Esophagus muscularis mucosa (tissue), 4 donors: Measurements from ENCODE around the gene SWT1. TPM values are rescaled to one million over a fixed set of nuclear protein-coding genes. Genes with fewer than 3 reads are reported as not detected.
"Not testable (repeated sequence)": the region's sequence is repeated elsewhere in the genome, so short reads cannot be mapped to it uniquely, and the experiment has no call there.

ENCODE experiments used
- DNase-seq: peaks from one replicate; pipeline ENCODE4 v3.0.0-alpha.2; 2017; ENCODE audit errors: extremely low spot score
- H3K27ac ChIP-seq, 4 donors: fragments of 200-600 bp; sonication (generic); replicated peaks in 1 of 4; 1 replicate in 3 of 4; 2 replicates in 1 of 4; pipeline ENCODE4 v1.5.1; 2016 to 2019; ENCODE audit warnings: mild to moderate bottlenecking in 1 of 4
- H3K27me3 ChIP-seq, 4 donors: fragments of 200-600 bp; sonication (generic); one replicate each; pipeline versions ENCODE4 v1.5.1 to v1.6.0; 2016 to 2019
- H3K36me3 ChIP-seq, 4 donors: fragments of 200-600 bp; sonication (generic); one replicate each; pipeline ENCODE4 v1.5.1; 2016 to 2019
- H3K4me1 ChIP-seq, 4 donors: fragments of 200-600 bp; sonication (generic); one replicate each; pipeline ENCODE4 v1.5.1; 2016 to 2019
- H3K4me3 ChIP-seq, 4 donors: fragments of 200-600 bp; sonication (generic); 1 replicate in 2 of 4; 2 replicates in 2 of 4; pipeline ENCODE4 v1.5.1; 2016 to 2019; ENCODE audit warnings: mild to moderate bottlenecking in 4 of 4, moderate library complexity in 1 of 4
- H3K9me3 ChIP-seq, 4 donors: fragments of 200-600 bp; sonication (generic); 1 replicate in 3 of 4; 2 replicates in 1 of 4; pipeline ENCODE4 v1.5.1; 2016 to 2019
- CTCF ChIP-seq, 3 experiments: fragments of 200-600 bp in 2 of 3; fragments of 450-650 bp in 1 of 3; sonication (generic) in 2 of 3; IDR thresholded peaks; one replicate each; pipeline ENCODE4 v1.5.1; 2017 to 2019; ENCODE audit warnings: antibody characterized with exemption in 3 of 3, mild to moderate bottlenecking in 2 of 3, moderate library complexity in 1 of 3
- EP300 ChIP-seq: sonication (generic); formaldehyde crosslinking; IDR thresholded peaks from one replicate; pipeline ENCODE4 v1.6.1; 2017; ENCODE audit warnings: antibody characterized with exemption
- POLR2A ChIP-seq: fragments of 450-650 bp; IDR thresholded peaks from one replicate; pipeline ENCODE4 v1.6.1; 2017; ENCODE audit warnings: antibody characterized with exemption, moderate library complexity, mild to moderate bottlenecking, low read depth
- POLR2AphosphoS5 ChIP-seq, 2 donors: sonication (generic); formaldehyde crosslinking; IDR thresholded peaks; one replicate each; pipeline ENCODE4 v1.6.1; 2017; ENCODE audit warnings: antibody characterized with exemption in 2 of 2
- WGBS: methylation state at CpG from one replicate; pipeline ENCODE4 v1.1.5; 2018; 5-methylcytosine and 5-hydroxymethylcytosine counted together
- intact Hi-C: fragments of 100-400 bp; cut with DNase I; formaldehyde crosslinking; loops from one replicate; pipeline ENCODE4 v1.15.1; 2023
- total RNA-seq, 4 donors: library from RNA; depleted of rRNA; stranded (reverse); fragments of >200 nt; gene quantifications; one replicate each; pipeline versions ENCODE4 v1.1.0 to v1.2.1, GENCODE V29; 2016

The SWT1 gene
- total RNA-seq, 4 donors from 2014 or later: 5.8 to 9.6 (median 6.3) TPM

- TF ChIP-seq CTCF (IDR thresholded peaks at IDR 0.05): no peak
- no peak for TF ChIP-seq POLR2AphosphoS5 (IDR thresholded peaks at IDR 0.05)
- no peak for TF ChIP-seq POLR2A
- TF ChIP-seq EP300: no peak
- Histone ChIP-seq H3K4me1 (no peaks in the 10 kb centered on the region), H3K27ac (no peak overlapping the region), H3K27me3 (no peaks in the 10 kb centered on the region), H3K9me3 (no peaks in the 10 kb centered on the region), H3K36me3 (no peaks in the 10 kb centered on the region), H3K4me3 (no peak overlapping the region)
- DNase-seq: no peak
- intact Hi-C loops: no loop called here
These were observed 84.2 kb downstream of the SWT1 start for GRCh38 chr1:185241127-185241526.

- Histone ChIP-seq H3K27me3 (no peaks in the 10 kb centered on the region), H3K4me1 (no peaks in the 10 kb centered on the region), H3K9me3 (no peaks in the 10 kb centered on the region), H3K27ac (no peak overlapping the region), H3K4me3 (no peak overlapping the region), H3K36me3 (no peaks in the 10 kb centered on the region)
- TF ChIP-seq POLR2A (no peak), POLR2AphosphoS5 (IDR thresholded peaks at IDR 0.05) (no peak), EP300 (no peak), CTCF (IDR thresholded peaks at IDR 0.05) (no peak)
- DNase-seq: no peak
- 93% methylated on average over 3 of the region's 3 CpGs for WGBS
- intact Hi-C loops: no loop called here
These were observed 87.2 kb downstream of the SWT1 start for GRCh38 chr1:185244015-185244747.

- Histone ChIP-seq H3K9me3 (no peaks in the 10 kb centered on the region), H3K4me1 (no peaks in the 10 kb centered on the region), H3K27me3 (no peaks in the 10 kb centered on the region), H3K4me3 (no peak overlapping the region), H3K36me3 (no peaks in the 10 kb centered on the region), H3K27ac (no peak overlapping the region)
- 74% methylated on average over 2 of the region's 2 CpGs for WGBS
- intact Hi-C loops: no loop called here
- no peak for TF ChIP-seq POLR2A
- no peak for TF ChIP-seq CTCF (IDR thresholded peaks at IDR 0.05)
- no peak for TF ChIP-seq EP300
- no peak for TF ChIP-seq POLR2AphosphoS5 (IDR thresholded peaks at IDR 0.05)
- DNase-seq: no peak
These were observed 88.5 kb downstream of the SWT1 start for GRCh38 chr1:185245466-185245865.

DNA sequence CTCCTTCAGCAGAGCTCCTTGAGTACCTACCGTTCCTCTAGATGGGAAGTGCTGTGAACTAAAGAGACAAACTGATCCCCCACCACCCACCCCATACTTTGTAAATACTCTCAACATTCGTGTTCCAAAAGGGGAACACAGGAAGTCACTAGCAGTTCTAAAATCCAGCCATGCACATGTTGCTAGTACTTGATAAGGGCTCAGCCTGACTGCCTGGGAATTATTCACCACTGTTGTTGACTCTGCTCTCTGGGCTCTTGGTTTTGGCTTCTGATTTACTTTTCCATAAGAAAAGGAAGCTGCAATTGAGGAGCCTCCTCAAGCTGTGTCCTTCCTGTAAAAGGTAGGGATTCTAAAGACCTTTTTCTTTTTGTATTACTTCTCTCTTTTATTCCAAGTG, 92.6 kb downstream of the SWT1 start:
- TF ChIP-seq CTCF (IDR thresholded peaks at IDR 0.05) (no peak), POLR2AphosphoS5 (IDR thresholded peaks at IDR 0.05) (no peak), POLR2A (no peak), EP300 (no peak)
- DNase-seq: no peak
- intact Hi-C loops: no loop called here
- Histone ChIP-seq H3K27ac (no peak overlapping the region), H3K4me3 (no peak overlapping the region), H3K4me1 (no peaks in the 10 kb centered on the region), H3K27me3 (no peaks in the 10 kb centered on the region), H3K9me3 (no peaks in the 10 kb centered on the region), H3K36me3 (no peaks in the 10 kb centered on the region)
- WGBS: 63% methylated on average over 2 of the region's 2 CpGs

DNA sequence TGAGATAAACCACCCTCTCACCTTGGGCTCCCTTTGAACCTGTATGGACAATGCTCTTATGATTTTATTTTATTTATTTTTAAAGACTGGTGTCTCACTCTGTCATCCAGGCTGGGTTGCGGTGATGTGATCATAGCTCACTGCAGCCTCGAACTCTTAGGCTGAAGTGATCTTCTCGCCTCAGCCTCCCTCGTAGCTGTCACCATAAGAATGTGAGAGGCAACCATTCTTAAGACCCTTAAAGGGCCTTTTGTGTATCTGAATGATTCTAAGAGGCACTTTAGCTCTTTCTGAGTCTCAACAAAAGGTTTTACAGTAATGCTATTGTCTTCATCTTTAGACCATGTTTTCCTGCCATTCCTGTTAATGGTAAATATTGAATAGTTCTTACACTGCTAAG, 93.1 kb downstream of the SWT1 start:
- intact Hi-C loops: no loop called here
- Histone ChIP-seq H3K4me1 (no peaks in the 10 kb centered on the region), H3K4me3 (no peak overlapping the region), H3K27ac (no peak overlapping the region), H3K9me3 (no peaks in the 10 kb centered on the region), H3K27me3 (no peaks in the 10 kb centered on the region), H3K36me3 (no peaks in the 10 kb centered on the region)
- DNase-seq: no peak
- no peak for TF ChIP-seq POLR2A
- TF ChIP-seq CTCF (IDR thresholded peaks at IDR 0.05): no peak
- no peak for TF ChIP-seq POLR2AphosphoS5 (IDR thresholded peaks at IDR 0.05)
- TF ChIP-seq EP300: no peak
- 96% methylated on average over 4 of the region's 4 CpGs for WGBS

DNA sequence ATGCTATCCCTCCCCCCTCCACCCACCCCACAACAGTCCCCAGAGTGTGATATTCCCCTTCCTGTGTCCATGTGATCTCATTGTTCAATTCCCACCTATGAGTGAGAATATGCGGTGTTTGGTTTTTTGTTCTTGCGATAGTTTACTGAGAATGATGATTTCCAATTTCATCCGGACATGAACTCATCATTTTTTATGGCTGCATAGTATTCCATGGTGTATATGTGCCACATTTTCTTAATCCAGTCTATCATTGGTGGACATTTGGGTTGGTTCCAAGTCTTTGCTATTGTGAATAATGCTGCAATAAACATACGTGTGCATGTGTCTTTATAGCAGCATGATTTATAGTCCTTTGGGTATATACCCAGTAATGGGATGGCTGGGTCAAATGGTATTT, 95.0 kb downstream of the SWT1 start:
- DNase-seq, H3K27ac ChIP-seq, H3K4me3 ChIP-seq, H3K27me3 ChIP-seq, H3K4me1 ChIP-seq, H3K9me3 ChIP-seq, H3K36me3 ChIP-seq, intact Hi-C loops: not testable (repeated sequence)
- WGBS: 97% methylated on average over 3 of the region's 4 CpGs

- WGBS: 100% methylated on average over 1 of the region's 1 CpG
- H3K9me3 ChIP-seq, H3K27ac ChIP-seq, H3K4me3 ChIP-seq, intact Hi-C loops, H3K4me1 ChIP-seq, DNase-seq, H3K36me3 ChIP-seq, H3K27me3 ChIP-seq: not testable (repeated sequence)
These were observed 95.4 kb downstream of the SWT1 start for GRCh38 chr1:185252404-185252803.
